ENCODE measurements around the gene BANF2. TPM values are rescaled to one million over a fixed set of nuclear protein-coding genes. Genes with fewer than 3 reads are reported as not detected.

Gene BANF2
- total and polyA plus RNA-seq, 2 of the 13 experiments (the other 11 are each of a cell fraction or from before 2014, with no cell fraction given) = 0.35 TPM; not detected in 1

- TF ChIP-seq PBX2 (CRISPR knock-in tag; IDR thresholded peaks at IDR 0.05) = no peak
- TF ChIP-seq RARA (CRISPR knock-in tag; IDR thresholded peaks at IDR 0.05) = no peak
- no peak for TF ChIP-seq HMG20B (CRISPR knock-in tag; conservative IDR thresholded peaks at IDR 0.05)
- no peak for TF ChIP-seq ZNF709 (CRISPR knock-in tag; IDR thresholded peaks at IDR 0.05)
- TF ChIP-seq GMEB1 (CRISPR knock-in tag; IDR thresholded peaks at IDR 0.05; ENCODE audit: borderline replicate concordance) = no peak
- TF ChIP-seq SUZ12 (IDR thresholded peaks at IDR 0.05; ENCODE audit: low read depth, low read length) = no peak
- TF ChIP-seq MXD3 (CRISPR knock-in tag; IDR thresholded peaks at IDR 0.05) = no peak
- no peak for TF ChIP-seq ZSCAN9 (CRISPR knock-in tag; IDR thresholded peaks at IDR 0.05; ENCODE audit: borderline replicate concordance)
- 0 out of 2 replicates have a peak, but pooled peaks have one; percentile 11 for TF ChIP-seq TBX2 (CRISPR knock-in tag; IDR thresholded peaks at IDR 0.05; ENCODE audit: borderline replicate concordance)
- TF ChIP-seq, protein P1, sequence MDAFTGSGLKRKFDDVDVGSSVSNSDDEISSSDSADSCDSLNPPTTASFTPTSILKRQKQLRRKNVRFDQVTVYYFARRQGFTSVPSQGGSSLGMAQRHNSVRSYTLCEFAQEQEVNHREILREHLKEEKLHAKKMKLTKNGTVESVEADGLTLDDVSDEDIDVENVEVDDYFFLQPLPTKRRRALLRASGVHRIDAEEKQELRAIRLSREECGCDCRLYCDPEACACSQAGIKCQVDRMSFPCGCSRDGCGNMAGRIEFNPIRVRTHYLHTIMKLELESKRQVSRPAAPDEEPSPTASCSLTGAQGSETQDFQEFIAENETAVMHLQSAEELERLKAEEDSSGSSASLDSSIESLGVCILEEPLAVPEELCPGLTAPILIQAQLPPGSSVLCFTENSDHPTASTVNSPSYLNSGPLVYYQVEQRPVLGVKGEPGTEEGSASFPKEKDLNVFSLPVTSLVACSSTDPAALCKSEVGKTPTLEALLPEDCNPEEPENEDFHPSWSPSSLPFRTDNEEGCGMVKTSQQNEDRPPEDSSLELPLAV (CRISPR knock-in tag; conservative IDR thresholded peaks at IDR 0.05; ENCODE audit: low read depth) = no peak
- peak; percentile 5; the same call in 1 of the 2 replicates for TF ChIP-seq TAF1 (CRISPR knock-in tag; IDR thresholded peaks at IDR 0.05)
- no peak for TF ChIP-seq FOXA3 (CRISPR knock-in tag; IDR thresholded peaks at IDR 0.05)
- TF ChIP-seq, protein P2, sequence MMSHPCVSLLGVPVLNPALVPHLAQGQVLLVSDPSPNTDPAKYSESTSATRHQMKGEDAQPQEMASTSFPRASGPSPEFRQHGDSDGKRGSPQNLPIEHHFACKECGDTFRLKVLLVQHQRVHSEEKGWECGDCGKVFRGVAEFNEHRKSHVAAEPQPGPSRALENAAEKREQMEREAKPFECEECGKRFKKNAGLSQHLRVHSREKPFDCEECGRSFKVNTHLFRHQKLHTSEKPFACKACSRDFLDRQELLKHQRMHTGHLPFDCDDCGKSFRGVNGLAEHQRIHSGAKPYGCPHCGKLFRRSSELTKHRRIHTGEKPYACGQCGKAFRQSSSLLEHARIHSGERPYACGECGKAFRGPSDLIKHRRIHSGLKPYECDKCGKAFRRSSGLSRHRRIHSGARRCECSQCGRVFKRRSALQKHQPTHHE (CRISPR knock-in tag; IDR thresholded peaks at IDR 0.05; ENCODE audit: borderline replicate concordance) = no peak
- TF ChIP-seq, protein P3, sequence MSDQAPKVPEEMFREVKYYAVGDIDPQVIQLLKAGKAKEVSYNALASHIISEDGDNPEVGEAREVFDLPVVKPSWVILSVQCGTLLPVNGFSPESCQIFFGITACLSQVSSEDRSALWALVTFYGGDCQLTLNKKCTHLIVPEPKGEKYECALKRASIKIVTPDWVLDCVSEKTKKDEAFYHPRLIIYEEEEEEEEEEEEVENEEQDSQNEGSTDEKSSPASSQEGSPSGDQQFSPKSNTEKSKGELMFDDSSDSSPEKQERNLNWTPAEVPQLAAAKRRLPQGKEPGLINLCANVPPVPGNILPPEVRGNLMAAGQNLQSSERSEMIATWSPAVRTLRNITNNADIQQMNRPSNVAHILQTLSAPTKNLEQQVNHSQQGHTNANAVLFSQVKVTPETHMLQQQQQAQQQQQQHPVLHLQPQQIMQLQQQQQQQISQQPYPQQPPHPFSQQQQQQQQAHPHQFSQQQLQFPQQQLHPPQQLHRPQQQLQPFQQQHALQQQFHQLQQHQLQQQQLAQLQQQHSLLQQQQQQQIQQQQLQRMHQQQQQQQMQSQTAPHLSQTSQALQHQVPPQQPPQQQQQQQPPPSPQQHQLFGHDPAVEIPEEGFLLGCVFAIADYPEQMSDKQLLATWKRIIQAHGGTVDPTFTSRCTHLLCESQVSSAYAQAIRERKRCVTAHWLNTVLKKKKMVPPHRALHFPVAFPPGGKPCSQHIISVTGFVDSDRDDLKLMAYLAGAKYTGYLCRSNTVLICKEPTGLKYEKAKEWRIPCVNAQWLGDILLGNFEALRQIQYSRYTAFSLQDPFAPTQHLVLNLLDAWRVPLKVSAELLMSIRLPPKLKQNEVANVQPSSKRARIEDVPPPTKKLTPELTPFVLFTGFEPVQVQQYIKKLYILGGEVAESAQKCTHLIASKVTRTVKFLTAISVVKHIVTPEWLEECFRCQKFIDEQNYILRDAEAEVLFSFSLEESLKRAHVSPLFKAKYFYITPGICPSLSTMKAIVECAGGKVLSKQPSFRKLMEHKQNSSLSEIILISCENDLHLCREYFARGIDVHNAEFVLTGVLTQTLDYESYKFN (CRISPR knock-in tag; conservative IDR thresholded peaks at IDR 0.05) = 0 out of 2 replicates have a peak, but pooled peaks have one; percentile 1
- TF ChIP-seq ZSCAN31 (CRISPR knock-in tag; IDR thresholded peaks at IDR 0.05; ENCODE audit: low read depth) = no peak
- TF ChIP-seq ZNF891 (CRISPR knock-in tag; IDR thresholded peaks at IDR 0.05) = 0 out of 2 replicates have a peak, but pooled peaks have one; percentile 3
- no peak for TF ChIP-seq ZNF335 (CRISPR knock-in tag; IDR thresholded peaks at IDR 0.05)
- TF ChIP-seq KLF9 (CRISPR knock-in tag; IDR thresholded peaks at IDR 0.05; ENCODE audit: low read depth) = no peak
- TF ChIP-seq EP300 (IDR thresholded peaks at IDR 0.05; ENCODE audit: low read depth in 2 of 2, low read length in 2 of 2) = no peak
- TF ChIP-seq EP300 (CRISPR knock-in tag; IDR thresholded peaks at IDR 0.05; ENCODE audit: borderline replicate concordance) = no peak
Observed at GRCh38 chr20:17750722-17751045, 50.9 kb downstream of the BANF2 start (continued).

All from HepG2 (cell line).